DMS153 treated with DMSO at 0.1 percent for 48 hours (cell line): ENCODE data around the gene ABCC1.

Source experiments
- DNase-seq: peaks from one replicate; lab custom pipeline; 2025; ENCODE audit not compliant: unreplicated experiment; lab: John Stamatoyannopoulos, UW

Gene ABCC1

GRCh38 chr16:15988268-15989013 is 39.0 kb downstream of the ABCC1 start:
- no peak for DNase-seq

- no peak for DNase-seq
These were observed 41.5 kb downstream of the ABCC1 start for GRCh38 chr16:15990902-15991301.

- no peak for DNase-seq
These were observed 43.7 kb downstream of the ABCC1 start for GRCh38 chr16:15993128-15993527.

GRCh38 chr16:15993541-15993940 is 44.1 kb downstream of the ABCC1 start:
- no peak for DNase-seq

- no peak for DNase-seq
These were observed 44.7 kb downstream of the ABCC1 start for GRCh38 chr16:15993946-15994665.

- no peak for DNase-seq
These were observed 47.2 kb downstream of the ABCC1 start for GRCh38 chr16:15996432-15997109.

- no peak for DNase-seq
These were observed 51.3 kb downstream of the ABCC1 start for GRCh38 chr16:16000685-16001084.

- no peak for DNase-seq
These were observed 52.3 kb downstream of the ABCC1 start for GRCh38 chr16:16001596-16002255.

- DNase-seq = no peak
These were observed 54.4 kb downstream of the ABCC1 start for GRCh38 chr16:16003719-16004313.

GRCh38 chr16:16004314-16004749 is 54.9 kb downstream of the ABCC1 start:
- no peak for DNase-seq

GRCh38 chr16:16005721-16006120 is 56.3 kb downstream of the ABCC1 start:
- no peak for DNase-seq

GRCh38 chr16:16006650-16007049 is 57.2 kb downstream of the ABCC1 start:
- DNase-seq = no peak

GRCh38 chr16:16007743-16008111 is 58.3 kb downstream of the ABCC1 start:
- DNase-seq = no peak

GRCh38 chr16:16008666-16009065 is 59.2 kb downstream of the ABCC1 start:
- no peak for DNase-seq

GRCh38 chr16:16009401-16009800 is 60.0 kb downstream of the ABCC1 start:
- DNase-seq = no peak

- DNase-seq = no peak
These were observed 60.8 kb downstream of the ABCC1 start for GRCh38 chr16:16010194-16010593.

GRCh38 chr16:16012144-16012543 is 62.7 kb downstream of the ABCC1 start:
- no peak for DNase-seq

GRCh38 chr16:16013812-16014211 is 64.4 kb downstream of the ABCC1 start:
- no peak for DNase-seq

GRCh38 chr16:16014329-16015224 is 65.2 kb downstream of the ABCC1 start:
- peak; percentile 73 for DNase-seq

- no peak for DNase-seq
These were observed 66.4 kb downstream of the ABCC1 start for GRCh38 chr16:16015849-16016248.
